KBM-7 (cell line): ENCODE data around the gene PCDHGA1.

Source experiments
- DNase-seq: peaks from one replicate; pipeline ENCODE4 v3.0.0-alpha.2; 2015
- in situ Hi-C: fragments of 300-500 bp; cut with MboI; formaldehyde crosslinking; loops from 2 replicates; pipeline ENCODE4 v1.14.3; 2020; ENCODE audit warnings: low sequenced_read_pairs, low pct_unique_long_range_greater_than_20kb, mixed read lengths

PCDHGA1 gene

DNA sequence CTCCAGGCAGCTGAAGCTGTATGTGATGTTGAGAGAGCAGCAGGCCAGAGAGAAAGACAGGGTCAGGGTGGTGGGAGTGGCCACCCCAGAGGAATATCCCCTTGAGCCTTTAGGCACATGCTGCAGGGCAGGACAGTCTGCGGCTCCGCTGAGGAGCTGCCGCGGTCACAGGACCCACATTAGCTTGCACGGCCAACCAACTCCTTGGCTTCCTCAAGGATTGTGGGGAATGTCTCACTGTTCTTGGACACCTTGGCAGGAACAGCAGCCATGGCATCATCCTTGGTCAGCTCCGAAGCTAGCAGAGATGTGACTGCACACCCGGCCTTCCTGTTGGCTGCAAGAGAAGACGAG is 186.3 kb downstream of the PCDHGA1 start:
- DNase-seq: no peak
- in situ Hi-C loops: no loop called here

DNA sequence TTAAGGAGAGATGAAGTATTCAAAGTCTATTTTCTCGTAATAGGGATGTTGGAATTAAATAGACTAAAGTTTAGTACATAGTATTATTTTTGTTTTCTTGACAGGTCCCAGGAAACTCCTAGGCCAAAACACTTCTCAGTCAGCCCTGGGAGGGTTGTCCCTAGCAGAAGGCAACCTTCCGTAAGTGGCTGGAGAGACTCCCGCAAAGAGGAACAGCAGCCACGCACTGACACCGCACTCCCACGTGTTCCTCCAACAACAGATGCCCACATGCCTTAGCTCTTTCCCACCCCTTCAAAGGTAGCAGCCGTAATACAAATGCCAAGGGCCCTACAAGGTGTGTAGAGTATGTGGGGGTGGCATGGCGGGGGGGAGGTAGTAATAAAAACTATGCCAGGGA is 187.0 kb downstream of the PCDHGA1 start:
- in situ Hi-C loops: no loop called here
- DNase-seq: no peak

DNA sequence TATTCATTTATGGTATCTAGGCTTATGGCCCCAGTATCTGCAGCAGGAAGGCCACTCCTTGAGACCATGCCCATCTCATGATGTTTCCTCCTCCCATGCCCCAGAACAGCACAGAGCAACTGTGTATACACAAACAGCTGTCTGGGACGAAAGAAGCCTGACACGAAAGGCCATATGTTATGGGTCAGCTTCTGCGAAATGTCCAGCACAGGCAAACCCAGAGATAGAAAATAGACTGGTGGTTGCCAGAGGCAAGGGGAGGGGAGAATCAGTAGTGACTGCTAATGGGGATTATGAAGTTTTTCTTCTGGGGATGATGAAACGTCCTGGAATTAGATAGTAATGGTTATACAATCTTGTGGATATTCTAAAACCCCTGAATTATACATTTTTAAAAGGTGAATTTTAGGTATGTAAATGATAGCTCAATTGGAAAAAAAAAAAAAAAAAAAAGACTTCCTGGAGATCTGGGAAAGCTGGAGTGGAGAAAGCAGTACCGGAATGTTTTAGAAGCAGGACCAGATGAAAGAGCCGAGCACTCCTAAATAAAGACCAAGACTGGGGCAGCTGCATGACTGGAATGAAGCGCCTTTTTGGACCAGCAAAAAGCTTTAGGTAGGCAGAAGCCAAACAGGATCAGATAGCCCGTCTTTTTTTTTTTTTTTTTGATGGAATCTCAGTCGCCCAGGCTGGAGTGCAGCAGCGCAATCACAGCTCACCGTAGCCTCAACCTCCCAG is 187.7 kb downstream of the PCDHGA1 start:
- in situ Hi-C loops: no loop called here

DNA sequence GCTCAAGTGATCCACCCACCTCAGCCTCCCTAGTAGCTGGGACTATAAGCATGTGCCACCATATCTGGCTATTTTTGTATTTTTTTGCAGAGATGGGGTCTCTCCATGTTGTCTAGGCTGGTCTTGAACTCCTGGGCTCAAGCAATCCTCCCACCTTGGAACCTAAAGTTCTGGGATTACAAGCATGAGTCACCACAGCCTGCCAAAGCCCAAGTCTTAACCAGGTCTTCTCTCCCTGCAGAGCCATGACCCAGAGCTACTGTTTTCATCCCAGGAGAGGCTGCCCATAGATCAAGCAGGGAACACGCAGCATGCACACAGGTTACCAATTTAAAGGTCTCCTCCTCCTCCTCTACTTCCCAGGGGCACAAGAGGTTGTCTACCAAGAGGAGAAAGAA is 188.3 kb downstream of the PCDHGA1 start:
- DNase-seq: no peak
- in situ Hi-C loops: no loop called here

More for the DNA sequence above, 187.7 kb downstream of the PCDHGA1 start:
- no peak for DNase-seq

DNA sequence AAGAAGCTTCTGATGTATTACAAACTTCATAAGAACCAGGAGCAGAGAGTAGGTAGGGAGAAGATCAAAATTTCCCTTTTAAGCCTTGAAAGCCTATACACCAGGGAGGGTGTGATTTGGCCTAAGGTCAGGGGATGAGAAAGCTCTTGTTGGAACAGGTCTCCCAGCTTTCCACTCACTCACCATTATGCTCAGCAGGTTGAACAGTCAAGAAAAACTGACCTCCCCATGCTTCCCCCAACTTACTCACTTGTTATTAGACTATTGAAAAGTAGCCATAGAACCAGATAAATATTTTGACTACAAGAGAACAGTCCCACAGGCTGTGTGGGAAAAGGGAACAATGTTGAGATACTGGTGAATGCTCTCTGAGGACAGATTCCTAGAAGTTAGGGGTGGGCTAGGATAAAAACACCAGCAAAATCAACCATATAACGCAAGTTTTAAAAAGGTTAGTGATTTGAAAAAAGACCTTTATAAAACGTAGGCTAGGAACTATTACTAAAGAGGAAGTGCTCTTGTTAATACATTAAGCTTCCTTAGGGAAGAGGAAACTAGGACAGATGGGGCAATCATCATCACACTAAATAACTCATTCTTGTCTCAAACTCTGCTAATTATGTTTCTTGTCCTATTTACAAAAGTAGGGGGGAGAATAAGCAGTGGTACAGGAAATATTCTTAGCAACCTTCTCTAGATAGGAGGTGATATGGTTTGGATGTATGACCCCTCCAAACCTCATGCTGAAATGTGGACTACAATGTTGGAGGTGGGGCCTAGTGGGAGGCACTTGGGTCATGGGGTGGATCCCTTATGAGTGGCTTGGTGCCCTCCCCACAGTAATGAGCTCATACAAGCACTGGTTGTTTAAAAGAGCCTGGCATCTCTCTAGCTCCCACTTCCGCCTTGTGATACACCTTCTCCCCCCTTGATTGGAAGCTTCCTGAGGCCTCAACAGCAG is 189.6 kb downstream of the PCDHGA1 start:
- no peak for DNase-seq
- in situ Hi-C loops: no loop called here

DNA sequence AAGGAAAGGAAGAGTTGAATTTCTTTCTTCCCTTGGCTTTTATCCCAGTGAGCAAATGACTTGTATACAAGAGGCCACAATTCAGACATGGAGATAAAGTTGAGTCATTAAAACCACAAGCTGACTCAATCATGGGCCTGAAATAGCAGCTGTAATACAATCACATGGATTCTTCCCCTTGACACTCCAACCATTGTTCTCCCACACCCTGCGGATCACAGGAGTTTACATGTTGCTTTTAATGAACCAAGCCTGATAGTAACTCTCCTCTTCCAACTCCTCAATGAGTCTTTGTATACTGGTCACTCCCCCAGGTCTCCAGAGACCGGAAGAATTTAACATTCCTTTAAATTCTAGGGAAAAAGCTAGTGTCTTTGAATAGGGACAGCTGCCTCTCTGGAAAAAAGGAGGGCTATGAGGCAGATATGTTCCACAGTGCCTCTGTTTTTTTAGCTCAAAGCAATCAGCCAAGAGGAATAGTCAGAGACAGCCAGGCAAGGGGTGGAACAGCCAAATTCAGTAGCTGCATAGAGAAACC is 191.0 kb downstream of the PCDHGA1 start:
- peak; percentile 72 for DNase-seq
- in situ Hi-C loops: no loop called here

DNA sequence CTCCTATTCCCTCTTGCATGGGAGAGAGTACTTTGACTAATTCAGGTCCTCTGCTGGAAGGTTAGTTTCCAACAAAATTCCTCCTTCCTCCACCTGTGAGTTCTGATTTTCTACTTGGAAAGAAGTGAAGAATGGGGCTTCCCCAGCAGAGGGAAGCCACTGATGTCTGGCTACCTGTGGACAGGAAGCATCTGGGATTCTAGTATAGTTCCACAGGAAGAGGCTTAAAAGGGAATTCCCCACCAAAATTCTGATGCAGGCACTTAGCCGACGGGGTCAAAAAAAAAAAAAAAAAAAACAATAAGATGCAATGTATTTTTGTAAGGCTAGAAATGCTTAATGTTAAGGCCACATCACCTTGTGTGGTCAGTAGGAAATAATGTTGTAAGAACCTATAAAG is 192.0 kb downstream of the PCDHGA1 start:
- in situ Hi-C loops: no loop called here
- DNase-seq: no peak

DNA sequence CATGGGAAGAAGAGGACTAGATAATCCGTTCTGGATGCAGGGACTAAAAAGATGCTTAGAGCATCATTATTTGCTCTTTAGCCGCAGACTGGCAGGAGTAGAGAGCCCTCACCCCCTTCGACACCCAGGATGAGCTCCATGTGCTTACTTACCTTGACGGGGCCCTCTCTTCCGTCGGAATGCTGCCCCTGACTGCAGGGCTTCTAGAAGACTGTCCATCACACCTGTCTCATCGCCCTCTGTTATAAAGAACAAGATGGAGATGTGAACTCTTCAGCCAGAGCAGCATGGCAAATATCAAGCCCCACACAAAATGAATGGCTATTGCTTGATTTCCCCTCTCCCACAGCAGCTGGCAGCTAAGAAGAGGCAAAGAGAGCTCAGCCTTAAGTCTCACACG is 193.7 kb downstream of the PCDHGA1 start:
- DNase-seq: no peak
- in situ Hi-C loops: no loop called here

DNA sequence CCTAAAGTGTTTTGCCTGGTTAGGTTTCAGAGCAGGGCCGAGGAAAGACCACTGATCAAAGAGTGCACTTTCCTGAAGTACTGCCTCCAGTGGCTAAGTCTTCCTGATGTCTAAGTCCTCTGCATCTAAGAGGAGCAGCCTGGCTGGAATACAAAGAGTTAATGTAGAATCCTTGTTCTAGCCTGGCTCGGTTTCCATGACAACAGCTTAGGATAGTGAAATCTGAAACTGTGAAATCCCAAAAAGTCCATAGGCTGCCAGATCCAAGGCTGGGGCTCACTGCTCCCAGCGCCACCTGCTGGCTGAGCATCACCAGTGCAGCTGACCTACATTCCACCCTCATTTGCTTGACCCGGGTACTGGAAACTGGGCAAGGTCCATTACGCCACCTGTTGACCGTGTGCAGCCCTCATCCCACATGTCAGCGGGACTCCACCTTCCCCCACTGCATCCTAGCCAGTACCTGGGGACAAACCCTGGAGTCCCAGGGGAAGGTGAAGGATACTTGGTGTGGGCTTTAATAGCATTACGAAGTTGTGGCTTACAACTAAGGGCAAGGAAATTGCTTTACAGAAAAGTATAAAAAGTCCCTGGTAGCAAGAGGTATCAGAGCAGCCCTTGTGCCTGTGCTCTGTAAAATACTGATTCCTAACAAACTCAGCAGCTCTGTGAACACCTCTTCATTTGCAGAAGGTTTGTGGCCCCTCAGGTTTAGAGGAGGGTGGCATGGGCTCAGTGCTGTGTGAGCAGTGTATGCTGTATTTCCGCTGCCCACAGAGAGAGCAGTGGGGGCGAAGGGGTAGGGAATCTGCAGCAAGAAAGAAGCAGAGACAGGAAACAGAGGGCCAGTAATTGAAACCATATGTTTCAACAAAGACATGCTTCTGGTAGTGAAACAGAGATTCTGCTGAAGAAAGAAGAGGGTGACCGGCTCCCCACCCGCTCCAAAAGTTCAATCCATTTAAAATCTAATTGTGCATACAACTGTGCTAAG is 194.6 kb downstream of the PCDHGA1 start:
- in situ Hi-C loops: no loop called here
- peak; percentile 89 for DNase-seq

DNA sequence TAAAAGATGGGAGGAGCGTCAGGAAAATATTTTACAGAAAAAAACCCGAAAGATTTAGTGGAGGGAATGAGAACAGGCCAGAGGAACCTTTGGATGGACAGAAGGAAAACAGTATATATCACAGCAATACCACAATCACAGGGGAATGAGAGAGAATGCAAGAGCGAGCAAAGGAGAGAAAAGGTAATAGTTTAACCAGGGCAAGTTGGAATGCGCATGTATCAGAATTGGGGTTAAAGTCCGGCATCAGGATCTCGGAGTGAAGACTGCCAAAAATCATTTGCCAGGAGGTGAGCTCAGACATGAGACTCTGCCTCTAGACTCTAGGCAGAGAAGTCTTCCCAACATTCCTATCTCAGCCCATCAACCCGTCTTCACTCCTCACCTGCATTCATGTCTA is 195.3 kb downstream of the PCDHGA1 start:
- in situ Hi-C loops: no loop called here
- DNase-seq: no peak

DNA sequence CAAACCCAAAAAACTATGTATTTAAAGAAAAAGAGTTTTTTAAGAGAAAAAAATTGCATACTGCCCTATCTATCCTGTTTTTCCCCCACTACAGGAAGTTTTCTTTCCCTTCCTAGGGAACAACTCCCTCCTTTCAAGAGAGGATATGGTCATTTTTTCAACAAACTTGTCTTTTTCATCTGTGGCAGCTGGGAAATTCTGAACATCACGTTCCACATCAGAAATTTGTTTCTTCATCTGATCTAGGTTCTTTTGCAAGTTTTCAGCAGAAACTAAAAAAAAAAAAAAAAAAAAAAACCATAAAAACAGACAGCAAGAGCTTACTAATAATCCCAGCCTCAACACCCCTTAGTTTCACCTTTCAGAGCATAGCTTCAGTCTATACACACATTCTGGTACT is 197.1 kb downstream of the PCDHGA1 start:
- in situ Hi-C loops: no loop called here
- no peak for DNase-seq

DNA sequence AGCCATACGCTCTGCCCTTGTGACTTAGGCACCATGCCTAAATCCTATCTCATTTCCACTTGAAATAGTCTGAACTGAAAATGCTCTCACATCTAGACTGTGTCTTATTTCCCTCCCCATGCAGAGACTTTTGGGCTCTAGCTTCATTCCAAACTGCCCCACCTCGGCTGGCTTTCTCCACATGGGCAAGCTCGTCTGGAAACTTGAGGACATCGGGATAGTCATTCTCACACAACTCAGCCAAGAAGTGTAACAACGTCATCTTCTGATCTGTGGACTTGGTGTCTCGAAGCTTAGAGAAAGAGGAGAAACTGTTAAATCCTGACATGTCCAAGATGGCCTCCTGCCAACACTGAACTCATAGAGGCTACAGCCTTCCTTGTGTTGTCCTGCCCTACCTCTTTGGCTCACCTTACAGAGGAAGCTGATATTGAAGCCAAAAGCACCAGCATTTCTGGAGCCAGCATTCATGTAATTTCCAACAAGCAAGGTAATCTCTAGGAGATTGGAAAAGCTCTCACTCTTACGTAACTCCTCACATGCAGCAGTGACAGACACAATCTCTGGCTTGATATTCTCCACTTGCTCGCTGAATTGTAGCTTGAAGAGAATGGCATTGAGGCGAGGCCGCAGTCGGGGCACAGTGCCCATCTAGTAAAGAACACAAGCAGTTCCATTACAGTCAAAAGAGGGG is 198.1 kb downstream of the PCDHGA1 start:
- DNase-seq: no peak
- in situ Hi-C loops: no loop called here

DNA sequence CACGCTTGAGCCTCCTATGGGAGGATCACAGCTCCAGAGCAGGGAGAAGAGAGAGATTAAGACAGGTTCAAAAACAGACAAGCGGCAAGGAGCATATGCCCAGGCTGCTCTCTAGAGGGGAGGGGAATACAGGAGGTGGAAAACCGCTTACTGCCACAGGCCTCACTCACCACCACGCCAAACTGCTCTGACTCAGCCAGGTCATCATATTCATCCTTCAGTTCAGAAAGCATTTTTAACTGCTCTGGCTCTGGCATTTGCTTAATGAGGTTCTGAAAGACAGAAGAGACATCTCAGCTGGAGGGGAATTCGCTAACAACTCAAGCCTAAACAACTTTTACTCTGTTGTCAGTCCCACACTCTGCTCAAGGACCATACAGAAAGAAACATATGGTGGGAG is 198.7 kb downstream of the PCDHGA1 start:
- in situ Hi-C loops: no loop called here
- no peak for DNase-seq

DNA sequence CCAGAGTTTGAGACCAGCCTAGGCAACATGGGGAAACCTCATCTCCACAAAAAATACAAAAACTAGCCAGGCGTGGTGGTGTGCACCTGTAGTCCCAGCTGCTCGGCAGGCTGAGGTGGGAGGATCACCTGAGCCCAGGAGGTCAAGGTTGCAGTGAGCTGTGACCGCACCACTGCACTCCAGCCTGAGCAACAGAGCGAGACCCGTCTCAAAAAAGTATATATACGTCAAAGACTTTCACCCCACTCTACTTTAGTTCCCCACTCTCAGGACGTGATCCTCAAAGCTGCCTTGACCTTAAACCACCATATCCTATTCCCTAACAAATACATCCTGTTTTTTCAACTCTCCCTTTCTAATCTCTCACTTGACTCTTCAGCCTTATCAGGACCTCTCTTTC is 199.6 kb downstream of the PCDHGA1 start:
- in situ Hi-C loops: no loop called here
- no peak for DNase-seq

DNA sequence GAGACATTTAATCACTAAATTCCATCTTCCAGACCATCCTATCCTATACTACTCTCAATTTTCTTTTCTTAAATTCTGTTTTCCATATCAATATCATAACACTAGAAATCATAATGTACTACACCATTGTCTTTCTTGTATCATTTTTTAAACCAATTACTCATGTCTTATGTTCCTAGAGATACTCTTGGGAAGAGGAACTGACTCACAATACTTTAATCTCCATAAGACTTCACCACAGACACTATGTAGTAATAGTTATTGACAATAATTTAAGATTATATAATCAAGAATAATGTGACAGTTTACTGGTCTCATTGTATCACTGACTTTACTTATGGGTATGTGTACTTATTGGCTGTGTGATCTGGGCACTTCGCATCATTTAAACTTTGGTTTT is 202.4 kb downstream of the PCDHGA1 start:
- DNase-seq: no peak
- in situ Hi-C loops: no loop called here

DNA sequence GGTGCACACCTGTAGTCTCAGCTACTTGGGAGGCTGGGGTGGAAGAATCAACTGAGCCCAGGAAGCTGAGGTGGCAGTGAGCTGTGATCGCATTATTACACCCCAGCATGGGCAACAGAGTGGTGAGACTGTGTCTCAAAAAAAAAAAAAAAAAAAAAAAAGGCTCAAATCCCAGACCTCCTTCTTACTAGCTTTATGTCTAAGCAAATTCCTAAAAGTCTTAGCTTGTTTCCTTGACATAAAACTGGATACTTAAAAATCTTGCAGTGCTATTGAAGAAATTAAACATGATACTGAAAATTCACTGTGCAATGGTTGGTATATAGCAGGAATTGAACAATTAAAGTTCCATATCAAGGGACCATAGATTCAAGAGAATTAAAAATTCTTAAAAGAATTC is 203.6 kb downstream of the PCDHGA1 start:
- no peak for DNase-seq
- in situ Hi-C loops: no loop called here

DNA sequence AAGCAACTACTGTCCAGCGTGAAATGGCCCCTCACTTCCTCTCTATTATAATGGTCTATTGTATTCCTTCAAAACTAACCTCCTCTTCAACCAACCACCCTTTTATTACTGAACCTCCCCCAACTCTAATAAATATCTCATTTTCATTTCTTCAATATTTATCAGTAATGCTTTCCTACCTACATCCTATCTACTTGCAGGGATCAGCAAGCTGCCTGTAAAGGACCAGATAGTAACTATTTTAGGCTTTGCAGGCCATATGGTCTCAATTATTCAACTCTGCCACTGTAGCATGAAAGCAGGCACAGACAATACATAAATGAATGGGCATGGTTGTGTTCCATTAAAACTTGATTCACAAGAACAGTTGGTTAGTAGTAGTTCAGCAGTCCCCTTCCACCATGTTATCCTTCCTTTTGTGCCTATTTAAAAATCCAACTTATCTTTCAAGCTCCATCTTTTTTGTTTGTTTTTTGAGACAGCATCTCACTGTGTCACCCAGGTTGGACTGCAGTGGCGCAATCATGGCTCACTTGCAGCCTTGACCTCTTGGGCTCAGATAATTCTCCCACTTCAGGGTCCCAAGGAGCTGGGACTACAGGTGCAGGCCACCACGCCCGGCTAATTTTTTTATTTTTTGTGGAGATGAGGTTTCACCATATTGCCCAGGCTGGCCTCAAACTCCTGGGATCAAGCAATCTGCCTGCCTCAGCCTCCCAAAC is 204.3 kb downstream of the PCDHGA1 start:
- DNase-seq: no peak
- in situ Hi-C loops: no loop called here

DNA sequence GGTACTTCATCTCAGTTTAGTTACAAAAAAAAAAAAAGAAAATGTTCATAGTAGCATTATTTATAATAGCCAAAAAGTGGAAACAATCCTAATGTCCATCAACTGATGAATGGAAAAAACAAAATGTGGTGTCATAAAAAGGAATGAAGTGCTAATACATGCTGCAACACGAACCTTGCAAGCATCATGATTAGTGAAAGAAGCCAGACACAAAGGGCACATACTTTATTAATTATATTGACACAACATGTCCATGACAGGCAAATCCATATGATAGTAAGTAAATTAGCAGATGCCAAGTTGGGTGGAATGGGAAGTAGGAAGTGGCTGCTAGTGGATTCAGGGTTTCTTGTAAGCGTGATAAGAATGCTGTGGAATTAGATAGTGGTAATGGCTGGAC is 212.7 kb downstream of the PCDHGA1 start:
- in situ Hi-C loops: no loop called here
- no peak for DNase-seq
